Endothelial cell of hepatic sinusoid (primary cell): Measurements from ENCODE around the gene SSBP3.

Experiments used
- in situ Hi-C: cut with HindIII; loops from 2 replicates; pipeline ENCODE4 v1.10.0; 2017; ENCODE audit warnings: low sequenced_read_pairs

Gene SSBP3

DNA sequence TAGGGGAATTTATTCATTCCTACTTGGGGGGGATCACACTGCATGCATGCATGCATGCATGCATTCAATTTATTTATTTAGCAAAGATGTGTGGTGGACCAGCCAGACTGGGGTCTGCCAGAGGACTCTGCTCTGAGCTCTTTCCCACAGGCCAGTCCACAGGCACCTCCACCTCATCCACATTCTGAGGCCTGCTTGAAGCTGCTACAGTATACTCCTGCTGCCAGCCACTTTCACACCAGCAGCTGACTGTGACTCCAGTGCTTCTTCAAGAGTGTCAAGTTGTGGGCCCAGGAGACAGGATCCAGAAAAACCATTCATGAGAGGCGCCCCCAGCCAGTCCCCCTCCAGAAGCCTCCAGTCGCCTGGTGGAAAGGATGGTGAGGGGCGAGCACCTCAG, 30.9 kb downstream of the SSBP3 start:
- in situ Hi-C loops = no loop called here

DNA sequence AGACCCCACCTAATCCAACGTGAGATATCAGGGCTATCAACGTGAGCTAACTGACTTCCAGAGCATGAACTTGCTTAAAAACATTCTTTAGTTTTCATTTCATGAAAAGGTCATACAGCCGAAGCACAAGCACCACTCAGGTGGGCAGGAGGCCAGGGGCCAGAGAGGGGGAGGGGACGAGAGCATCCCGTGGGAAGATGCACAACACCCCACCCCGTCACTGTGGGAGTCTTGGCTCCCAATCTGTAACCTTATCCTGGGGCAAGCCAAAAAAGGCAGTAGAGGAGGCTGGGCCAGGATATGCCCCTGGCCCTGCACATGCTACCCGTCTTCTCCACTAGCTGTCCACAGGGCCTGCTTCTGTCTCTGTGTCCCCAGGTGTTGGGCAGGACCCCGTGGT, 31.4 kb downstream of the SSBP3 start:
- in situ Hi-C loops = no loop called here

DNA sequence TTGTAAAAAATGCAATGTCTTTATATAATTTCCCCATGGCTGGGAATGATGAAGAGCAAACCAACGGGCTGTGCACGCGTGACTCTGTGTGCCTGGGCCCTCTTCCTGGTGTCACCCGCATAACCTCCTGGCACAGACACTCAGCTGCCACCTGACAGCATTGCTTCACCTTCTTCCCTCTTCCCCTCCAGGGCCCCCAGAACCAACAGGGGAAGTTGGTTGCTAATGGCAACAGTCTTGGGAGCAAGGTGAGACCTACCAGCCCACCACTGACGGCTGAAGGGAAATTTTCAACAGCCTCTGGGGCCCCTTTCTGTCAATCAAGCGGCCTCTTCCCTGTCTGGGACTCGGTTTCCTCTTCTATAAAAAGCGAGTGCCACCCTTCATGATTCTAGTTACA, 33.2 kb downstream of the SSBP3 start:
- in situ Hi-C loops = no loop called here

DNA sequence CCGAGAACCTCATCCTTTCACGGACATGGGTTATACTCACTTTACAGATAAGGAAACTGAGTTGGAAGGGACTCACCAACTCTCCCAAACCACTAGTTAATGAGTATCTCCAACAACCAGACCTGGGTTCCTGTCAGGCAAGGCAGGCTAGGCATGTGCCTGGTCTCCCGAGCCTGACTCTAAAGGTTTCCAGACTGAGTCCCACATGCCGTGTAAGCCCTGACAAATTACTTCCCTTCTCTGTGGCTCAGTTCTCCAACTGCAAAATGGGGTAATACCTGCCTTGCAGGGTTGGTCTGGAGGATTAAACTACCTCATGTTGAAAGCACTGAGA, 34.3 kb downstream of the SSBP3 start:
- in situ Hi-C loops = no loop called here

DNA sequence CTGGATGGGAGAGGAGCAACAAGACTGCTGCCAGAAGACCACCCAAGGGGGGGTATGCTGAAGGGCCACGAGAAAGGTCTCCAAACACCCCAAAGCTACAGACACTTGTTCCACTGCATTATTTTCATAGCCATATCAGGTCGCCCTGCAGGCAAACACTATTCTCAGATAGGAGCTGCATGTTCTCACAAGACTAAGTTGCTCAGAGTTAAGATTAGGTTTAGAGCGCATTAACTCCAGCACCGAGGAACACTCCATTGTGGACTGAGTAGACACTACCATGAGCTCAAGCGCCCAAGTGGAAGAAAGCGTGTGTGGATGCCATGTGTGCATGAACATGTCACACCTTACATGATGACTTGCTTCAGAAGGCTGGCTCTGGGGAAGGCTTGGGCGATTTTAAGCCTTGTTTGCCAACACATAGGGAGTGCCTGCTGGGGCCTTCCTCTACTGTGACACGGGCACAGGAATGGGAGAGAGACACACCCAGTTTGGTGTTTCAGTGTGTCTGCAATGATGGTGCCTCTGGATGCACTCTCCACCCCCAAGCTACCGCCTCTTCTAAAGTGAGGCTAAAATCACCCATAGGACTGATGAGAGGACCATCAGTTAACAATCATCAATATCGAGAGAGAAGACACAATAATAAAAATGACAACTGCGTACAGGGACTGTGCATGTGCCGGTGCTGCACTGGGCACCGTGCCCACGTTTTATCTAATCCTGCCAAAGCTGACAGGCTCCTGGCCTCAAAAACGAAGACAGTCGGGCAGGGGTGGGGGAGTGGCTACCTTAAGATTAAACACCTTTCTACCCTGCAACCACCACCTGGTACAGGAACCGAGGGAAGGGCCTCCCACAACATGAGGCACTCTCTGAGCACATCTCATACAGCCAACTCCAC, 34.9 kb downstream of the SSBP3 start:
- in situ Hi-C loops = no loop called here

DNA sequence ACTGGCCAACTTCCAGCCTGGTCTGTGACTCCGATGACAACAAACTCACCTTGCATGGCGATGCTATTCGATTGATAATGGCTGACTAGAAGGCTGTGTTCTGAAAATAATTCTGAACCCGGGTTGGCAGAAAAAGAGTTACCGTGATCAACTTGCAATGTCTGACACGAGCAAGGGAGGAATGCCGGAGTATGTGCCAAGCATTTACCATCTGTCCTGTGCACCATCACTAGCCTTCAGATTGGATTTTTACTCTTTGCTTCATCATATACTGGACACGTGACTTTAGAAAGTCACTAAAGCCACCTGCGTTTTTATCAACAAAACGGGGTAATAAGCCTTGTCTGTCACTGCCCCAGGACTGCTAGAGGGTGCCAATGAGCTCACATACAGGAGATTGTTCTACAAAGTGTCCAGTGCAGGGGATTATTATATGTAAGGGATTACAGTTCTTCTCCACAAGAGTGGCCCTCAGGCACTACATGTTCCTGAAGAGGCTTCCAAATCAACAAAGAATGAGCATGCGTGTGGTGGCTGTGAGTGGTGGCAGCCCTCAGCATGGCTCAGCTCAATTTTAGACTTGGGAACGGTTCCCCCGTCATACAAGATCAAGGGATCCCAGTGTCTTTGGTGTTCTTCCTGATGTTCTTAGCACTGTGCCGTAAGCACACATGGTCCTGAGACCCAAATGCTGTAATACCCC, 35.8 kb downstream of the SSBP3 start:
- in situ Hi-C loops = no loop called here

DNA sequence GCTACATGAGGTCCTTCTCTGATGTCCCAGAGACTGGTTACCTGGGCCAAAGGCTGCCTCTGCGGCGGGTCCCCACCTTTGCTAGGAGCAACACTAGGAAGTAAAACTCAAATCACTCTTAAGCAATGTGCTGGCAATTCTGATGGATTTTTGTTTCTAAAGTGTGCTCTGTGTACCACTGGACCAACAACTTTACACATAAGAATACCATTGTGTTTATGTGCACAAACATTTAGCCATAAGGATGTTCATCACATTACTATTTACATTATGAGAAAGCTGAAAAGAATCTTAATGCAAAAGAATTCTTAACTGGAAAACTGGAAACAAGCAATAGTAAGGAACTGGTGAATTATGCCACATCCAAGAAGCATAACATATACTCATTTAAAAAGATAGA, 38.6 kb downstream of the SSBP3 start:
- in situ Hi-C loops = loop anchor here (5.0 kb wide), 1 partner anchor 70 kb away; no protein-coding TSS in a partner anchor

DNA sequence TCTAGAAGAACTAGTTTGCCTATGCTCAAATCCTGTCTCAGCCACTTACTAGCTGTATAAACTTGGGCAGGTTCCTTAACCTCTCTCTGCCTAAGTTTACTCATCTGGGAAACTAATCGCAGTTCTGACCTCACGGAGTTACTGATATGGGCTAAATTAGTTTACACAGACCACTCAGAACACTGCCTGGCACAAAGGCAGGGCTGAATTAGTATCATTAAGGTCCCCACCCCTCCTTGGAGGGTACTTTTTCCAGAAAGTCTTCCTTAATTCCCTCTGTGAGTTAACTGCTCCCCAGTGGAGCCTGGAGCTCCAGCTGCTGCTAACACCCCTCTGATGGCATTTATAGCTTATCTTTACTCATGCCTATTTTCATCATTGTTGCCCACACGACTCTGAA, 40.3 kb downstream of the SSBP3 start:
- in situ Hi-C loops = loop anchor here (5.0 kb wide), 1 partner anchor 69 kb away; no protein-coding TSS in a partner anchor

DNA sequence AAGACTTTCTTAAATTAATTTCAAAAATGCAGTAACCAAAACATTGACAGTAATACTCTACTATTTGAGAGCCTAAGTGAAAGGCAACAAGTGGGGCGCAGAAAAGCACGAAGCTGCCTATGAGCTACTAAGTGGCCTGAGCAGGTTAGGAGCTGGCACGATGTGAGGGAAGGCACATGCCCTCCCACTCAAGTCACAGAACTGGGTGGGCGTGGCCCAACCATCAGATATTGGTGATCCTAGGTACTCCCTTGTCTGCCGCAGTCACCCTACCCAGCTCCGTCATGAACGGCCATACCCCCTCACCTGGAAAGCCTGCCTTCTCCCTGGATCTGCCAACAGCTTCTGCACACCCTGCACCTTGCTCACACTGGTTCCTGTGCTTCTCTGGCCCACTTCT, 40.8 kb downstream of the SSBP3 start:
- in situ Hi-C loops = loop anchor here (5.0 kb wide), 1 partner anchor 68 kb away; no protein-coding TSS in a partner anchor

DNA sequence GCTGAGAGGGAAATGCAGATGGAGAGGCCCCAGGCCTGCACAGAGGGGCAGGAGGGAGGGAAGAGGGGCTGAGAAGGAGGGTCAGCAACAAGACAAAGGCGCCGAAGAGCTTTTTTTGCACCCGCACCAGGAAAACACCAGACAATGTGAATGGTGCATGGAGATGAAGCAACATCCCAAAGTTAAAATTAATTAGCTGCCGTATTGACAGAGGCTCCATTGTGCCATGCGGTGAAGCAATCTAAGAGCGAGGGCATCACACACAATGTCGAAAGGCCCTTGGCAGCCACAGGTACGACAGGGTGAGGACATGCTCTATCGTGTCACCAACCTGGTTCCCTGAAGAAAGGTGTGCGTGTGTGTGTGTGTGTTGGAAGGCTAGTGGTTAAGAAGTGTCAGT, 41.2 kb downstream of the SSBP3 start:
- in situ Hi-C loops = loop anchor here (5.0 kb wide), 2 partner anchors 37 to 68 kb away; no protein-coding TSS in a partner anchor

DNA sequence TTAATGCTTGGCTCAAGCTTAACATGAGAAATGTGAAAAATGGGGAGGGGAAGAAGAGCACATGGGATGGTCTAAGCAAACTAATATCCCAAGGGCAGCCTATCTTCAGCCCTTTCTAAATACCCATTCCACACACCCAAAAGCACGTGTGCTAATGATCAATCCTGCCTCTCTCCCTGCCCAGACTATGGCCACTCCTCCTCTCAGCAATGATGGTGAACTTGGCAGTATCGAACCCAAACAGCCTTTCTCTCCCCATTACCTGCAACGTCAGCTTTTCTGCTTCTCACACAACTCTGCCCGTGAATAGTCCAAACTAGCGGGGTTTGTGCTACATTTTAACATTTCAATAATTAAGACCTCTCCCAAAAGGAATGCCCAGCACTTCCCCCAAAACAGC, 41.6 kb downstream of the SSBP3 start:
- in situ Hi-C loops = loop anchor here (5.0 kb wide), 1 partner anchor 38 kb away; no protein-coding TSS in a partner anchor

DNA sequence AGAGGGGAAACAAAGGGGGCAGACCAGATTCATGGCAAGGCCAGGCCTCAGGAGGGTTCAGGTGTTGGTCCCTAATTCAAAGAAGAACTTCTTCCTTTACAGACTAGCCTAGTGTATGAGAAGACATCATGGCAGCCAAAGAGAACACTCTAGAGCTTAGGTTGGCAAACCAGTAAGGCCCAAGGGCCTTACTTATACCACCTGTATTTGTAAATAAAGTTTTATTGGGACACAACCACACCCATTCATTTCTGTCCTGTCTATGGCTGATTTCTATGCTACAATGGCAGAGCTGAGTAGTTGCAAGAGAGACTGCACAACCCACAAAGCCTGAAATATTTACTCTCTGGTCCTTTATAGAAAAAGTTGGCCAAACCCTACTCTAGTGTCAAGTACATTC, 42.3 kb downstream of the SSBP3 start:
- in situ Hi-C loops = loop anchor here (5.0 kb wide), 1 partner anchor 38 kb away; no protein-coding TSS in a partner anchor

DNA sequence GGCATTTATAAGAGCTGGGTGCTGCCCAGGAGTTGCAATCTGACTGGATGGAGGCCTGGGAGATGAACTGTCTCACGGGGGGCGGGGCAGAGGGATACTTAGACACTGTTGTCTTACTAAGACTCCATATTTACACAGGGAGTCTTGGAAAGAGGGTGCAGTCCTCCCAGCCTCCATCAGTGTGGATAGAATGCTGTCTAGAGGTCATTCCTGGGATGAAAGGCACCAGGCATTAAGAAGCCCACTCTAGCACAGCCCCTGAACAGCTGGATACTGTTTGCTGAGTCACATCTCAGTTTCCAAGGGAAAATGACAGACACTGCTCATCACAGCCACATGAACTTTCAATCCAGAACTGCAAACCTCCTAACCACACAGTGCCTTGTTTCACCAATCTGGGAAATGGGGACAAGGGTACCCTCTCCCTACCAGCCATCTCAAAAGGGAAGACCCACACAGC, 43.3 kb downstream of the SSBP3 start:
- in situ Hi-C loops = loop anchor here (5.0 kb wide), 1 partner anchor 39 kb away; no protein-coding TSS in a partner anchor

DNA sequence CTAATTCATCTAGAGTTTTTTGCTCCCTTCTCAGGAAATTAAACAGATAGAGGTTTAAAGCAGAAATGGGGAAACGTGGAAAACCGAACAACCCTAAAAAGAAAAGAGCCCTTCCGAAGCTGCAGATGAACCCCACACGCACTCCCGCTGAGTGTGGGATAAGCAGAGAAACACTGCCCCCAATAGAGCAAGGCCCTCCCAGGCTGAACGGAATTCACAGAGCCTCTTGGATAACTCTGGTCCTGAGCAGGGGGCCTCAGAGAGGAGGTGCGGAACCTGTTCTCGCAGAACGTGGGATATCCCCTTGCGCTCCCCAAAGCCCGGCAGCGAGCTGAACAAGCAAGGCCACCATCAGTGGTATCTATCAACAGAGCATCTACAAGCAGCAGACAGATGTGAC, 44.9 kb downstream of the SSBP3 start:
- in situ Hi-C loops = loop anchor here (5.0 kb wide), 1 partner anchor 41 kb away; no protein-coding TSS in a partner anchor

DNA sequence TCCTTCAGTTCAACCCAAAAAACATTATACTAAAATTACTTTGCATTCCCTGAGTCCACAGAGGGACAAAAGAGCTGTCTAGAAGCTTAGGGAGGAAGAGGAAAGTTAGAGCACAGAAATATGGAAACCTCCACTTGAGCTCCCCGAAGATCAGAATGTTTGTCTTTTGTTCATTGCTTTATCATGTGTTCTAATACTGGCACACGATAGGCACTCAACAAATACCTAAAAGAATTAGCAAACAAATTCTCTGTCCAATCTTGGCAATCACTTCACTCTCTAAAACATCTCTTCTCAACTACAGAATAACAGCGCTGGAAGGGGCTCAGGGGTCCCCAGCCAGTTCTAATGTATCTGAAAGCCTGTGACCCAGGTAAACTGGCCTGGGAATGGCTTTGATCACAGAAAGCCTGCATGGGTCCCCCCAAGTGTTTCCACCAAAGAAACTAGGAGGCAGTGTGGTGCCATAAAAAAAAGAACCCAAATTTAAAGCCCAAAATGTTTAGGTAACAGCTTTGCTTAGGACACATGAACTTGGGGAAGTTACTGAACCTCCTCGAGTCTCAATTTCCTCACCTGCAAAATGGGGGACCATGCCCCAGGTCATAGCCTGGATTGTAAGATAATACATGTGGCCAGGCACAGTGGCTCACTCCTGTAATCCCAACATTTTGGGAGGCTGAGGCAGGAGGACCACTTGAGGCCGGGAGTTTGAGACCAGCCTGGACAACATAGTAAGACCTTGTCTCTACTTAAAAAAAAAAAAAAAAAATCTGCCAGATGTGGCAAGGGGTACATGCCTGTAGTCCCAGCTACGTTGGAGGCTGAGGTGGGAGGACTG, 45.8 kb downstream of the SSBP3 start:
- in situ Hi-C loops = loop anchor here (5.0 kb wide), 1 partner anchor 42 kb away; no protein-coding TSS in a partner anchor

DNA sequence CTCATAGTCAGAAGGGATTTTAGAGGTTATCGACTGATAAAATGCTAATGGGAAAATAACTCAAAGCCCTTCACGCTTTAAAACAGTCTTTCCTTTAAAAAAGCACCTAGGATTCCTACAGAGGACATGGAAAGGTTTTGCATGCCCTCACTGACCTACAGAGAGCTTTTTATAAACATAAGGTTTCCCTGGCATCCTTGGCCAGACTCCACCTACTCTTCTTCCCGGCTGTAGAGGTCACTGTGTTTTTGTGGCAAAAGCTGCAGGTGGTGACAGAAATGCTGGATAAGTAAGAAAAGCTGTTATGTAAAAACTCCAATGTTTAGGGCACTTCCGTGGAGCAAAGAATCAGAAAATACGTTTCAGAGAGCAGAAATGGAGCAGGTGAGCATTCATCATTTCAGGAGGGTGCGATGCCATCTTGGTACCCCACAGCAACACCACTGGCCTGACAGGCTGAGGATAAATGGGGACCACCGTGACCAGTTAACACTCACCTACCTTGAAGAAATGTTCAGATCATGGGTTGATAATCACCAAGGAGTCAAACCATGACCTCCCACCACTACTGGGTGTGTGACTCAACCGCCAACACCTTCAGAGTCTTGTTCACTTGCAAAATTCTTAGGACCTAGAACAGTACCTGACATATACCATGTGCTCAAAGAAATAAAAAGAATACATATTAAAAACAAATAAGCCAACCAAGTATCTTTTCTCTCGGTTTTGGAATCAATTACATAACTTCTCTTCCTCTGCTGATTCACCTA, 46.6 kb downstream of the SSBP3 start:
- in situ Hi-C loops = loop anchor here (5.0 kb wide), 3 partner anchors 37 to 97 kb away; no protein-coding TSS in a partner anchor

DNA sequence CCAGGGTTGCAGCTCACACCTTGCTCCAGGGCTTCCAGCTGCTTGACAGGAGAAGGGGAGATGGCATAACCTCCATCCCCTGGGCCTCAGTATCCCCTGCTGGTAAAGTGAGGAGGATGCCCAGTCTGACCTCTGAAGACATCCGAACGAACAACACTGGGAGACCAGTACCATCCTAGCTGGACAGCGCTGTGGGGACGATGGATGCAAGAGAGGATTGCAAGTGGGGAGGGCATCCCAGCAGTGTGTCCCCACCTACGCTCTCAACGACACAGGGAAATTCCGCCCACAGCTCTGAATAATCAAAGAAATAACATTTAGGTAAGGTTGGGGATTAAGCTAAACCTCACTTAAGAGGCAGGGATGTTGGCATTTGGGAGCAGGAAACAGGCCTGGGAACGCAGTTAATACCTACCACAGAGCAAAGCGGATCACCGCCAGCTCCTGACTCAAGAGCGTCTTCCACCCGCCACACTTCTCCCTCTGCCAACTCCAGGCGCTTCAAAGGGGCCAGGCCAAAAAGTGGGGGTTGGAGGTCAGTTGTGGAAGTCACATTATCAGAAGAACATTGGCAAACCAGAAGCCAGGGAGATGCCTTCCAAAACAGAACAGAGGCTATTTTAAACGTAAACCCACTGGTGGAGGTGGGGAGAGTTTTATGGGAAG, 47.6 kb downstream of the SSBP3 start:
- in situ Hi-C loops = loop anchor here (5.0 kb wide), 2 partner anchors 36 to 96 kb away; no protein-coding TSS in a partner anchor

DNA sequence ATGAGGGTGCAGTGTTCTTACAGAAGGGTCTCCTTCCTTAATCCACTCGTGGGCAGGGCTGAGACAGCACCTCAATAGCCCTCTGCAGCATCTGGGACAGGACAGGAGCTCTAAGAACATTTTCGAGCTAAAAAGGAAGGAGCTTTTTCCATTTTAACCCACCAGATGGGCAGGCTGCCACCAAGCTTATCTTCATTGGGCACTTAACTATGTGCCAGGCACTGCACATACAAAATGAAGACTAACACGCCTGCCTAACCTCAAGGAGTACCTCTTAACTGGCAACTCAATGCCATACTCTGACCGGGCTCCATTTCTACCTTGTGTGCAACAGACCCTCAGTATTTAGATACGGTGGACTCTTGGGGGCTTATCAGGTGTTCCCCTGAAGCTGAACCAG, 48.2 kb downstream of the SSBP3 start:
- in situ Hi-C loops = loop anchor here (5.0 kb wide), 2 partner anchors 36 to 96 kb away; no protein-coding TSS in a partner anchor

DNA sequence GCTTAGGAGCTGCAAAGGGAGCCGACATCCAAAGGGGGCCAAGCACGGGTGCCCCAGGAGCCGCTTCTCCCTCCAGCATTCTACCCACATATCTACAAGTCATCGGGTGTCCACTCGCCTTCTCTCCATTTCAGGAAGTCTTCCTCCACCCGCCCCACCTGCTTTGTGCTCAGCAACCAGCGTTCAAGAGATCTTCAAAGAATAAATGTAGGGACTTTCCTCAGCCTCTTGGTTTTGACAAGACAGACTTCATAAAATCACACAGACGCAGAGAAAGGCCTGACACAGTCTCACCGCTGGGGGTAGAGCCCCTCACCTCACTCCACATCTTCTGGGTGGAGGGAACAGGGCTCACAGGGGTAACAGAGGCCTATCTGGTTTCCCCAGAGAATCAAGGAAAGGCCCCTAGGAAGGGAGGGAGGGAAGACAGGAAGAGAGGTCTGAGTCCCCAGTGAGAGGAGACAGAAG, 49.5 kb downstream of the SSBP3 start:
- in situ Hi-C loops = loop anchor here (5.0 kb wide), 2 partner anchors 34 to 94 kb away; no protein-coding TSS in a partner anchor
